ENCODE results near the gene GTF3C5.

The GTF3C5 gene

DNA sequence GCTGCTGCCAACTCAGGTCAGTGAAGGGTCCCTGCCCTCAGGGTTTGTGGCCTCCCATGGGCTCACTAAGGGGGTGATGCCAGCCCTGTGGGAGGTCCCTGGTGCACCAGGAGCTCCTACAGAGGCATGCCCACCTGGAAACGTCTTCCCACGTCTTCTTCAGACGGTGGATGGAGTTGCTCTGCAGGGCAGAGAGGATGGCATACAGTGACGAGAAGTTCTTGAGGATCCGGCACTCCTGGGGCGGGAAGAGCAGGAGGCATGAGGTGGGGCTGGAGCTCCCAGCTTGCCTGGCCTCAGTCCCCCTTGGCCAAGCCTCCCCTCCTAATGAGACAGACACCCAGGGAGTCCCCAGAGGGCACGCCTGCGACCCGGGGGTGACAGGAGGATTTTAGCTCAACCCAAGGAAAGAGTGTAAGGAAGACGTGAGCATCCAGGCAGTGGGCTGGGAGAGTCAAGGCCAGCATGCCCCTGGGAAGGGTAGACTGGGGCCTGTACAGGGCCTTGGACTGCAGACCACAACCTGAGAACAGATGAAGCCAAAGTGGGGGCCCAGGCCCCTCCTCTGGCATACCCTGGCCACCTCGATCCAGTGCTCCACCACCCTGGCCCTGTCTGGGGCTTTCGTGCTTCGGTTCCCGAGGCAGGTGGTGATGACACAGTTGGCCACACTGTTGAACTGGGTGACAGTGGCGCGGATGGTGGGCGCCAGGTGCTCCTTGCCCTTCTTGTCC lies 75.9 kb downstream of the GTF3C5 start:
- peaks cover 40% of the 10 kb centered on the region for H3K36me3 Mint-ChIP-seq

DNA sequence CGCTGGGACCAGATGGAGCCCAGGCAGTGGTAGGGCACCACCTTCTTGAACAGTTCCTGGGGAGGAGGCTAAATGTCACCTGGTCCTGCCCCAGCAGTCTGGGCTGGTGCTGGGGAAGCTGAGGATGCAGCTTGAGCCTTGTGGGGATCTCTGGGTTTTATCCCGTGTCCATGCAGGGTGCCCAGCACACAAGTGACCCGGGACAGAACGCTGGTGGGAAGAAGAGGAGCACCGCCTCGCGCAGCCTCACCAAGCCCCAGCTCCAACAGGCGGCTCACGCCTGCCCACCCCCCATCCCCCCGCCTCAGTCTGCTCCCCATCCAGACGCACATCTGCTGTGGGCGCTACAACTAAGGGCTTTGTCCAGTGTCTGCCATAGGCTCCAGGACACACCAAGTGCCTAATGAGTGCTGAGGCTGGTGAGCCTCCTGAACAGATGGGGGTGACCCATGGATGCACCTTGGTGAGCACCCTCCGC lies 76.5 kb downstream of the GTF3C5 start:
- Mint-ChIP-seq H3K9me3 (no peaks in the 10 kb centered on the region), H3K4me1 (peaks cover 7% of the 10 kb centered on the region), H3K27ac (no peak overlapping the region), H3K4me3 (no peak overlapping the region), H3K27me3 (no peaks in the 10 kb centered on the region), H3K36me3 (peaks cover 37% of the 10 kb centered on the region)
- no peak for DNase-seq
- CTCF ChIA-PET = interaction anchor here (0.9 to 23.0 kb wide), 7 partner anchors 11 to 82 kb away, joined by 3 to 357 read pairs (median 4); no protein-coding TSS in a partner anchor

More for the DNA sequence above, 75.9 kb downstream of the GTF3C5 start:
- H3K4me1 Mint-ChIP-seq = peaks cover 4% of the 10 kb centered on the region
- no peaks in the 10 kb centered on the region for H3K27me3 Mint-ChIP-seq
- no peak overlapping the region for H3K4me3 Mint-ChIP-seq
- H3K9me3 Mint-ChIP-seq = no peaks in the 10 kb centered on the region
- no peak overlapping the region for H3K27ac Mint-ChIP-seq
- CTCF ChIA-PET = interaction anchor here (1.1 to 23.0 kb wide), 4 partner anchors 25 to 58 kb away, joined by 3 to 357 read pairs (median 6); no protein-coding TSS in a partner anchor
- DNase-seq = peak; percentile 12

Data from activated naive CD4-positive, alpha-beta T cell treated with anti-CD3 and anti-CD28 coated beads, Interleukin-2, amount 10 ng/mL, durations not matched to agents 7 days and 5 days (primary cell).